Measurements from ENCODE around the gene BDH2.

- TF ChIP-seq CTCF (IDR thresholded peaks at IDR 0.05) (no peak), POLR2AphosphoS5 (IDR thresholded peaks at IDR 0.05) (no peak)
Measured at GRCh38 chr4:103100691-103101090, 1.1 kb upstream of the BDH2 start.

Data from stomach (tissue), 4 donors.